H9 (cell line): ENCODE results near the gene PDE6G. TPM values are rescaled to one million over a fixed set of nuclear protein-coding genes. Genes with fewer than 3 reads are reported as not detected.

Experiments
- DNase-seq: peaks from one replicate; pipeline ENCODE4 v3.0.0-alpha.2; 2017
- H2AFZ ChIP-seq: one replicate; pipeline ENCODE4 v1.6.1; 2013; ENCODE audit warnings: mild to moderate bottlenecking, low read length, control low read depth, moderate library complexity
- H2AK5ac ChIP-seq: 2 replicates; pipeline ENCODE4 v1.6.1; 2013; ENCODE audit warnings: low read length, control low read depth, mixed read lengths; ENCODE audit not compliant: insufficient read length
- H2BK120ac ChIP-seq: one replicate; pipeline ENCODE4 v1.6.1; 2013; ENCODE audit warnings: low read depth, mild to moderate bottlenecking, low read length, control low read depth, inconsistent platforms; ENCODE audit not compliant: poor library complexity, severe bottlenecking
- H2BK12ac ChIP-seq: 2 replicates; pipeline ENCODE4 v1.6.1; 2013; ENCODE audit warnings: low read length, control low read depth, mixed read lengths, low read depth; ENCODE audit not compliant: insufficient read length
- H2BK15ac ChIP-seq: 2 replicates; pipeline ENCODE4 v1.6.1; 2013; ENCODE audit warnings: low read depth, low read length, control low read depth
- H2BK20ac ChIP-seq: one replicate; pipeline ENCODE4 v1.6.1; 2013; ENCODE audit warnings: low read depth, mild to moderate bottlenecking, low read length, control low read depth, inconsistent platforms; ENCODE audit not compliant: poor library complexity, severe bottlenecking
- H2BK5ac ChIP-seq: 2 replicates; pipeline ENCODE4 v1.6.1; 2013; ENCODE audit warnings: low read length, control low read depth, mixed read lengths; ENCODE audit not compliant: insufficient read length
- H3K14ac ChIP-seq: 2 replicates; pipeline ENCODE4 v1.6.1; 2013; ENCODE audit warnings: low read length, control low read depth; ENCODE audit not compliant: insufficient read depth
- H3K18ac ChIP-seq: 2 replicates; pipeline ENCODE4 v1.6.1; 2013; ENCODE audit warnings: low read depth, mild to moderate bottlenecking, mixed read lengths, low read length, control low read depth; ENCODE audit not compliant: insufficient read length
- H3K23ac ChIP-seq: 2 replicates; pipeline ENCODE4 v1.6.1; 2013; ENCODE audit warnings: low read length, control low read depth, mixed read lengths, low read depth; ENCODE audit not compliant: insufficient read length
- H3K23me2 ChIP-seq: 2 replicates; pipeline ENCODE4 v1.6.1; 2013; ENCODE audit warnings: low read depth, mild to moderate bottlenecking, mixed read lengths, low read length, control low read depth; ENCODE audit not compliant: insufficient read length, poor library complexity, severe bottlenecking
- H3K27ac ChIP-seq: 2 replicates; pipeline ENCODE4 v1.5.1; 2013; ENCODE audit warnings: low read length, control low read depth, mixed read lengths, low read depth; ENCODE audit not compliant: insufficient read length
- H3K27me3 ChIP-seq: 2 replicates; pipeline ENCODE4 v1.6.1; 2013; ENCODE audit warnings: low read length, control low read depth, inconsistent platforms; ENCODE audit not compliant: insufficient read depth
- H3K4ac ChIP-seq: 2 replicates; pipeline ENCODE4 v1.6.1; 2013; ENCODE audit warnings: low read depth, mild to moderate bottlenecking, control low read depth, inconsistent platforms, low read length, moderate library complexity
- H3K4me1 ChIP-seq: 2 replicates; pipeline ENCODE4 v1.6.1; 2013; ENCODE audit warnings: low read length, control low read depth, inconsistent platforms; ENCODE audit not compliant: insufficient read depth
- H3K4me2 ChIP-seq: 2 replicates; pipeline ENCODE4 v1.6.1; 2013; ENCODE audit warnings: low read length, control low read depth, mixed read lengths; ENCODE audit not compliant: insufficient read length, insufficient read depth
- H3K56ac ChIP-seq: 2 replicates; pipeline ENCODE4 v1.6.1; 2013; ENCODE audit warnings: low read depth, mild to moderate bottlenecking, mixed read lengths, low read length, control low read depth; ENCODE audit not compliant: insufficient read length
- H3K79me1 ChIP-seq: 2 replicates; pipeline ENCODE4 v1.6.1; 2013; ENCODE audit warnings: low read depth, mild to moderate bottlenecking, moderate library complexity, low read length, control low read depth, inconsistent platforms; ENCODE audit not compliant: insufficient read depth, poor library complexity, severe bottlenecking
- H3K79me2 ChIP-seq: 2 replicates; pipeline ENCODE4 v1.6.1; 2013; ENCODE audit warnings: low read length, control low read depth, inconsistent platforms; ENCODE audit not compliant: insufficient read depth
- H3K9ac ChIP-seq: 2 replicates; pipeline ENCODE4 v1.6.1; 2013; ENCODE audit warnings: low read length, control low read depth, mixed read lengths; ENCODE audit not compliant: insufficient read length; ENCODE audit errors: extremely low read depth
- H3K9me3 ChIP-seq: one replicate; pipeline ENCODE4 v1.6.1; 2013; ENCODE audit warnings: low read depth, low read length, inconsistent platforms; ENCODE audit not compliant: control insufficient read depth
- H3T11ph ChIP-seq: one replicate; pipeline ENCODE4 v1.6.1; 2013; ENCODE audit warnings: mild to moderate bottlenecking, low read length, control low read depth, inconsistent platforms
- H4K20me1 ChIP-seq: one replicate; pipeline ENCODE4 v1.6.1; 2013; ENCODE audit not compliant: control insufficient read depth, insufficient read length, insufficient read depth
- H4K5ac ChIP-seq: 2 replicates; pipeline ENCODE4 v1.6.1; 2013; ENCODE audit warnings: low read depth, mild to moderate bottlenecking, mixed read lengths, low read length, control low read depth; ENCODE audit not compliant: insufficient read length
- H4K8ac ChIP-seq: replicated peaks from 2 replicates; pipeline ENCODE4 v1.6.1; 2013; ENCODE audit warnings: low read length, control low read depth, mixed read lengths, low read depth; ENCODE audit not compliant: insufficient read length
- H4K91ac ChIP-seq: 2 replicates; pipeline ENCODE4 v1.6.1; 2013; ENCODE audit warnings: low read depth, mild to moderate bottlenecking, moderate library complexity, mixed read lengths, low read length, control low read depth; ENCODE audit not compliant: insufficient read length
- H3K27ac Mint-ChIP-seq, 3 experiments: 2 replicates in 2 of 3; 3 replicates in 1 of 3; pipeline ENCODE4 v1.8.0; 2020 to 2021; ENCODE audit warnings: mixed read lengths in 3 of 3, mild to moderate bottlenecking in 1 of 3, moderate library complexity in 1 of 3
- H3K27me3 Mint-ChIP-seq: 2 replicates; pipeline ENCODE4 v1.8.0; 2021; ENCODE audit warnings: low read depth, mild to moderate bottlenecking, moderate library complexity, mixed read lengths
- H3K36me3 Mint-ChIP-seq, 3 experiments: 2 replicates in 2 of 3; 3 replicates in 1 of 3; pipeline ENCODE4 v1.8.0; 2020 to 2021; ENCODE audit warnings: low read depth in 3 of 3, mixed read lengths in 3 of 3; ENCODE audit not compliant: insufficient read depth in 1 of 3
- H3K4me1 Mint-ChIP-seq, 2 experiments: 2 replicates each; pipeline ENCODE4 v1.8.0; 2020; ENCODE audit warnings: mixed read lengths in 2 of 2
- H3K4me3 Mint-ChIP-seq, 2 experiments: 2 replicates in 1 of 2; 3 replicates in 1 of 2; pipeline ENCODE4 v1.8.0; 2020 to 2021; ENCODE audit warnings: mild to moderate bottlenecking in 2 of 2, mixed read lengths in 2 of 2, moderate library complexity in 1 of 2
- H3K9me3 Mint-ChIP-seq, 2 experiments: 2 replicates in 1 of 2; 3 replicates in 1 of 2; pipeline ENCODE4 v1.8.0; 2020; ENCODE audit warnings: mild to moderate bottlenecking in 2 of 2, mixed read lengths in 2 of 2, moderate library complexity in 1 of 2
- CTCF ChIP-seq: fragments of 200-600 bp; sonication (generic); conservative IDR thresholded peaks from 3 replicates; pipeline ENCODE4 v1.8.0; 2021; ENCODE audit warnings: antibody characterized with exemption, mild to moderate bottlenecking
- WGBS: extraction: QIAGEN DNeasy Blood & Tissue Kit; methylation state at CpG from one replicate; pipeline ENCODE4 v1.1.7; 2013; ENCODE audit warnings: missing lambda C conversion rate, low lambda C conversion rate, mixed read lengths; ENCODE audit not compliant: insufficient read length; ENCODE audit errors: extremely low coverage; 5-methylcytosine and 5-hydroxymethylcytosine counted together
- total RNA-seq: library from RNA; stranded (reverse); gene quantifications from 2 replicates; pipeline ENCODE4 v1.2.1, GENCODE V29; 2021

Gene PDE6G
- total RNA-seq, 1 experiment from 2014 or later = 5.7 TPM

- H3K27ac Mint-ChIP-seq = no peak overlapping the region
- Histone ChIP-seq H3K56ac (no peak overlapping the region), H3K14ac (no peak overlapping the region), H3K23me2 (no peaks in the 10 kb centered on the region), H3K9me3 (no peaks in the 10 kb centered on the region), H2BK5ac (no peak overlapping the region), H3K79me2 (no peaks in the 10 kb centered on the region), H3K9ac (no peak overlapping the region), H3K79me1 (no peaks in the 10 kb centered on the region), H3K4me1 (no peaks in the 10 kb centered on the region), H3K4ac (no peak overlapping the region), H4K91ac (no peak overlapping the region), H3K23ac (no peak overlapping the region), H3K27ac (no peak overlapping the region), H2BK15ac (no peak overlapping the region), H3K4me2 (peak overlapping the region; percentile 4), H4K5ac (no peak overlapping the region), H3T11ph (no peak overlapping the region), H2BK20ac (no peak overlapping the region), H3K18ac (no peak overlapping the region), H4K20me1 (no peaks in the 10 kb centered on the region), H2AFZ (no peak overlapping the region), H2AK5ac (no peak overlapping the region), H4K8ac (no peak overlapping the region), H3K27me3 (no peaks in the 10 kb centered on the region; the same call in 1 of the 2 replicates), H2BK120ac (no peak overlapping the region), H2BK12ac (no peak overlapping the region)
- peaks cover 6 to 7% of the 10 kb centered on the region in 2 experiments; a peak in 3 of 4 replicates for H3K4me1 Mint-ChIP-seq
- DNase-seq = peak; percentile 46
- H3K36me3 Mint-ChIP-seq = no peaks in the 10 kb centered on the region
- TF ChIP-seq CTCF = no peak
- H3K4me3 Mint-ChIP-seq = peak overlapping the region in 1 of 2 experiments; percentile 13; a peak in 2 of 5 replicates
- no peaks in the 10 kb centered on the region; a peak in 2 of 5 replicates for H3K9me3 Mint-ChIP-seq
- WGBS = no CpG with 5 or more reads among the region's 21 CpGs
- no peaks in the 10 kb centered on the region; the same call in 1 of the 2 replicates for H3K27me3 Mint-ChIP-seq
Measured at GRCh38 chr17:81647640-81648012, 8.7 kb downstream of the PDE6G start.
